HepG2 (cell line): ENCODE measurements around the gene CDK5RAP1. TPM values are rescaled to one million over a fixed set of nuclear protein-coding genes. Genes with fewer than 3 reads are reported as not detected.

Source experiments
- ERF ChIP-seq: IDR thresholded peaks from 2 replicates; pipeline ENCODE4 v1.6.1; 2018; ENCODE audit warnings: missing biosample characterization, missing genetic modification reagents
- FOSL1 ChIP-seq: sonication (generic); formaldehyde crosslinking; IDR thresholded peaks from 2 replicates; pipeline ENCODE4 v1.9.0; 2021; ENCODE audit warnings: missing genetic modification reagents, borderline replicate concordance
- JUN ChIP-seq: sonication (generic); formaldehyde crosslinking; IDR thresholded peaks from 2 replicates; pipeline ENCODE4 v1.4.0; 2020; ENCODE audit warnings: mild to moderate bottlenecking, missing genetic modification reagents
- POLR2AphosphoS5 ChIP-seq: IDR thresholded peaks from 2 replicates; pipeline ENCODE4 v1.6.1; 2012; ENCODE audit warnings: low read depth, low read length
- RCOR2 ChIP-seq: IDR thresholded peaks from 2 replicates; pipeline ENCODE4 v1.6.1; 2016; ENCODE audit warnings: missing biosample characterization, missing genetic modification reagents
- SAP130 ChIP-seq: IDR thresholded peaks from 2 replicates; pipeline ENCODE4 v1.6.1; 2016; ENCODE audit warnings: low read depth
- STAG1 ChIP-seq: sonication (generic); formaldehyde crosslinking; IDR thresholded peaks from 2 replicates; pipeline ENCODE4 v1.4.0; 2020; ENCODE audit warnings: missing genetic modification reagents
- ZFP41 ChIP-seq: sonication (generic); formaldehyde crosslinking; IDR thresholded peaks from 2 replicates; pipeline ENCODE4 v1.4.0; 2020; ENCODE audit warnings: mild to moderate bottlenecking, missing genetic modification reagents, borderline replicate concordance
- ZNF136 ChIP-seq: sonication (generic); formaldehyde crosslinking; IDR thresholded peaks from 2 replicates; pipeline ENCODE4 v1.8.1; 2022; ENCODE audit warnings: low read depth, mild to moderate bottlenecking, moderate library complexity, missing genetic modification reagents
- ZNF30 ChIP-seq: sonication (generic); formaldehyde crosslinking; IDR thresholded peaks from 2 replicates; pipeline ENCODE4 v1.5.0; 2020; ENCODE audit warnings: mild to moderate bottlenecking, missing genetic modification reagents
- ZNF44 ChIP-seq: sonication (generic); formaldehyde crosslinking; IDR thresholded peaks from 2 replicates; pipeline ENCODE4 v1.5.1; 2020; ENCODE audit warnings: mild to moderate bottlenecking, missing genetic modification reagents
- polyA plus RNA-seq, 8 experiments: library from polyadenylated mRNA; depleted of rRNA in 3 of 8; stranded (reverse) in 7 of 8; unstranded in 1 of 8; fragments of >200 nt; fragmentation: Illumina TruSeq in 4 of 8; extraction: Trizol in 4 of 8; gene quantifications; 2 replicates each; pipeline versions ENCODE4 v1.2.1 to v1.2.3, GENCODE V29; 2011 to 2016; ENCODE audit warnings: low read depth in 4 of 8, missing spikeins in 1 of 8, mixed read lengths in 1 of 8; ENCODE audit not compliant: insufficient read depth in 1 of 8
- total RNA-seq, 5 experiments: library from RNA; depleted of rRNA; stranded (reverse); fragments of >200 nt; fragmentation: Illumina TruSeq; extraction: Trizol; gene quantifications; 2 replicates each; pipeline ENCODE4 v1.2.3, GENCODE V29; 2016; ENCODE audit warnings: low read depth in 1 of 5
- TF ChIP-seq, protein P1 (sequence below), 2 experiments: sonication (generic) in 1 of 2; formaldehyde crosslinking in 1 of 2; IDR thresholded peaks; 2 replicates each; pipeline versions ENCODE4 v1.4.0 to v1.6.1; 2018 to 2020; ENCODE audit warnings: missing genetic modification reagents in 2 of 2, borderline replicate concordance in 1 of 2, low read depth in 1 of 2, mild to moderate bottlenecking in 1 of 2, missing biosample characterization in 1 of 2
- TF ChIP-seq, protein P2 (sequence below): IDR thresholded peaks from 2 replicates; pipeline ENCODE4 v1.4.0; 2020; ENCODE audit warnings: mild to moderate bottlenecking, missing genetic modification reagents
- TF ChIP-seq, protein P3 (sequence below): sonication (generic); formaldehyde crosslinking; conservative IDR thresholded peaks from 2 replicates; pipeline ENCODE4 v1.4.0; 2020; ENCODE audit warnings: missing genetic modification reagents
- TF ChIP-seq, protein P4 (sequence below): sonication (generic); IDR thresholded peaks from 2 replicates; pipeline ENCODE4 v1.6.1; 2016; ENCODE audit warnings: low read depth, borderline replicate concordance
- TF ChIP-seq, protein P5 (sequence below): IDR thresholded peaks from 2 replicates; pipeline ENCODE4 v1.6.1; 2016; ENCODE audit warnings: missing biosample characterization, missing genetic modification reagents, low read depth
- TF ChIP-seq, protein P6 (sequence below): sonication (generic); formaldehyde crosslinking; IDR thresholded peaks from 2 replicates; pipeline ENCODE4 v1.4.0; 2020; ENCODE audit warnings: mild to moderate bottlenecking, missing genetic modification reagents

The CDK5RAP1 gene
- total and polyA plus RNA-seq, 2 of the 13 experiments (the other 11 are each of a cell fraction or from before 2014, with no cell fraction given): 53.6 to 98.2 TPM

DNA sequence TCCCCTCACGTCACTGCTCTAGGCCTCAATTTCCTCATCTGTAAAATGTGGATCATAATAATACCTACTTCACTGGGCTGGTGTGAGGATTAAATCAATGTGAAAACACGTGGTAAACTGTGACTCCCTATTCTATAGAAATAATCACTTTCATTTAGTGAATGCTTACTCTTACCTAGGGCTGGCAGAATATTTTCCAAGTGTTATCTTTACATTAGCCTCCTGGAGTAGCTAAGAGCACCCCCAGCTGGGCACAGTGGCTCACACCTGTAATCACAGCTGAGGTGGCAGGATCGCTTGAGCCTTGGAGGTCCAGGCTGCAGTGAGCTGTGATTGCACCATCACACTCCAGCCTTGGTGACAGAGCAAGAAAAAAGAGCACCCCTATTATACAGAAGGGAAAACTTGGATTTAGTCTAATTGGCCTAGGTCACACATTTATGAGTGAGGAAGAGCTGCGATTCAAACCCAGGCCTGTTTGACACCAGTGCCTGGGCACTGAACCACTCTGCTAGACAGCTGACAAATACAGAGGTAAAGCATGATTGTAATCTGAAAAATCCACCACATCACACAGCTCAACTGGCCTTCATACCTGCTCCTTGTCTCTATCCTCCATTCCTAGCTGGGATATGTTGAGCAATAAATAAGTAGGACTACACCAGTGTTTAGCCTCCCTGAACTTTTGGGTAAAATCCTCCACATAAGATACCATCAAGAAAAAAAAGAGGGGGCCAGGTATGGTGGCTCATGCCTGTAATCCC lies 43.7 kb upstream of the CDK5RAP1 start (continued):
- TF ChIP-seq, protein P1, sequence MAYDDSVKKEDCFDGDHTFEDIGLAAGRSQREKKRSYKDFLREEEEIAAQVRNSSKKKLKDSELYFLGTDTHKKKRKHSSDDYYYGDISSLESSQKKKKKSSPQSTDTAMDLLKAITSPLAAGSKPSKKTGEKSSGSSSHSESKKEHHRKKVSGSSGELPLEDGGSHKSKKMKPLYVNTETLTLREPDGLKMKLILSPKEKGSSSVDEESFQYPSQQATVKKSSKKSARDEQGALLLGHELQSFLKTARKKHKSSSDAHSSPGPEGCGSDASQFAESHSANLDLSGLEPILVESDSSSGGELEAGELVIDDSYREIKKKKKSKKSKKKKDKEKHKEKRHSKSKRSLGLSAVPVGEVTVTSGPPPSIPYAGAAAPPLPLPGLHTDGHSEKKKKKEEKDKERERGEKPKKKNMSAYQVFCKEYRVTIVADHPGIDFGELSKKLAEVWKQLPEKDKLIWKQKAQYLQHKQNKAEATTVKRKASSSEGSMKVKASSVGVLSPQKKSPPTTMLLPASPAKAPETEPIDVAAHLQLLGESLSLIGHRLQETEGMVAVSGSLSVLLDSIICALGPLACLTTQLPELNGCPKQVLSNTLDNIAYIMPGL (CRISPR knock-in tag; IDR thresholded peaks at IDR 0.05; ENCODE audit: borderline replicate concordance in 1 of 2, low read depth in 1 of 2): 0 out of 4 replicates have a peak, but pooled peaks of 1 of the 2 experiments have one; percentile 42
- TF ChIP-seq, protein P2, sequence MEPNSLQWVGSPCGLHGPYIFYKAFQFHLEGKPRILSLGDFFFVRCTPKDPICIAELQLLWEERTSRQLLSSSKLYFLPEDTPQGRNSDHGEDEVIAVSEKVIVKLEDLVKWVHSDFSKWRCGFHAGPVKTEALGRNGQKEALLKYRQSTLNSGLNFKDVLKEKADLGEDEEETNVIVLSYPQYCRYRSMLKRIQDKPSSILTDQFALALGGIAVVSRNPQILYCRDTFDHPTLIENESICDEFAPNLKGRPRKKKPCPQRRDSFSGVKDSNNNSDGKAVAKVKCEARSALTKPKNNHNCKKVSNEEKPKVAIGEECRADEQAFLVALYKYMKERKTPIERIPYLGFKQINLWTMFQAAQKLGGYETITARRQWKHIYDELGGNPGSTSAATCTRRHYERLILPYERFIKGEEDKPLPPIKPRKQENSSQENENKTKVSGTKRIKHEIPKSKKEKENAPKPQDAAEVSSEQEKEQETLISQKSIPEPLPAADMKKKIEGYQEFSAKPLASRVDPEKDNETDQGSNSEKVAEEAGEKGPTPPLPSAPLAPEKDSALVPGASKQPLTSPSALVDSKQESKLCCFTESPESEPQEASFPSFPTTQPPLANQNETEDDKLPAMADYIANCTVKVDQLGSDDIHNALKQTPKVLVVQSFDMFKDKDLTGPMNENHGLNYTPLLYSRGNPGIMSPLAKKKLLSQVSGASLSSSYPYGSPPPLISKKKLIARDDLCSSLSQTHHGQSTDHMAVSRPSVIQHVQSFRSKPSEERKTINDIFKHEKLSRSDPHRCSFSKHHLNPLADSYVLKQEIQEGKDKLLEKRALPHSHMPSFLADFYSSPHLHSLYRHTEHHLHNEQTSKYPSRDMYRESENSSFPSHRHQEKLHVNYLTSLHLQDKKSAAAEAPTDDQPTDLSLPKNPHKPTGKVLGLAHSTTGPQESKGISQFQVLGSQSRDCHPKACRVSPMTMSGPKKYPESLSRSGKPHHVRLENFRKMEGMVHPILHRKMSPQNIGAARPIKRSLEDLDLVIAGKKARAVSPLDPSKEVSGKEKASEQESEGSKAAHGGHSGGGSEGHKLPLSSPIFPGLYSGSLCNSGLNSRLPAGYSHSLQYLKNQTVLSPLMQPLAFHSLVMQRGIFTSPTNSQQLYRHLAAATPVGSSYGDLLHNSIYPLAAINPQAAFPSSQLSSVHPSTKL: peak; percentile 44; the same call in 1 of the 2 replicates
- TF ChIP-seq JUN (CRISPR knock-in tag) (no peak), RCOR2 (CRISPR knock-in tag) (no peak), FOSL1 (0 out of 2 replicates have a peak, but pooled peaks have one; percentile 10), ZNF44 (CRISPR knock-in tag) (no peak), ZNF30 (CRISPR knock-in tag) (no peak), SAP130 (peak; percentile 73), ERF (no peak; the same call in 1 of the 2 replicates), STAG1 (CRISPR knock-in tag) (peak; percentile 80), ZNF136 (CRISPR knock-in tag) (no peak), POLR2AphosphoS5 (no peak), ZFP41 (no peak)
- TF ChIP-seq, protein P3, sequence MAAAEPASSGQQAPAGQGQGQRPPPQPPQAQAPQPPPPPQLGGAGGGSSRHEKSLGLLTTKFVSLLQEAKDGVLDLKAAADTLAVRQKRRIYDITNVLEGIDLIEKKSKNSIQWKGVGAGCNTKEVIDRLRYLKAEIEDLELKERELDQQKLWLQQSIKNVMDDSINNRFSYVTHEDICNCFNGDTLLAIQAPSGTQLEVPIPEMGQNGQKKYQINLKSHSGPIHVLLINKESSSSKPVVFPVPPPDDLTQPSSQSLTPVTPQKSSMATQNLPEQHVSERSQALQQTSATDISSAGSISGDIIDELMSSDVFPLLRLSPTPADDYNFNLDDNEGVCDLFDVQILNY (CRISPR knock-in tag): no peak
- TF ChIP-seq, protein P4, sequence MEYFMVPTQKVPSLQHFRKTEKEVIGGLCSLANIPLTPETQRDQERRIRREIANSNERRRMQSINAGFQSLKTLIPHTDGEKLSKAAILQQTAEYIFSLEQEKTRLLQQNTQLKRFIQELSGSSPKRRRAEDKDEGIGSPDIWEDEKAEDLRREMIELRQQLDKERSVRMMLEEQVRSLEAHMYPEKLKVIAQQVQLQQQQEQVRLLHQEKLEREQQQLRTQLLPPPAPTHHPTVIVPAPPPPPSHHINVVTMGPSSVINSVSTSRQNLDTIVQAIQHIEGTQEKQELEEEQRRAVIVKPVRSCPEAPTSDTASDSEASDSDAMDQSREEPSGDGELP: peak; percentile 82
- TF ChIP-seq, protein P5, sequence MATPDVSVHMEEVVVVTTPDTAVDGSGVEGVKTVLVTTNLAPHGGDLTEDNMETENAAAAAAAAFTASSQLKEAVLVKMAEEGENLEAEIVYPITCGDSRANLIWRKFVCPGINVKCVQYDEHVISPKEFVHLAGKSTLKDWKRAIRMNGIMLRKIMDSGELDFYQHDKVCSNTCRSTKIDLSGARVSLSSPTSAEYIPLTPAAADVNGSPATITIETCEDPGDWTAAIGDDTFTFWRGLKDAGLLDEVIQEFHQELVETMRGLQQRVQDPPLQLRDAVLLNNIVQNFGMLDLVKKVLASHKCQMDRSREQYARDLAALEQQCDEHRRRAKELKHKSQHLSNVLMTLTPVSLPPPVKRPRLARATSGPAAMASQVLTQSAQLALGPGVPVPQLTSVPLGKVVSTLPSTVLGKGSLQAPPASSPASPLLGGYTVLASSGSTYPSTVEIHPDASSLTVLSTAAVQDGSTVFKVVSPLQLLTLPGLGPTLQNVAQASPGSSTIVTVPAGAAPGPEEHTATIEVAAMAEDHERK (CRISPR knock-in tag): no peak
- TF ChIP-seq, protein P6, sequence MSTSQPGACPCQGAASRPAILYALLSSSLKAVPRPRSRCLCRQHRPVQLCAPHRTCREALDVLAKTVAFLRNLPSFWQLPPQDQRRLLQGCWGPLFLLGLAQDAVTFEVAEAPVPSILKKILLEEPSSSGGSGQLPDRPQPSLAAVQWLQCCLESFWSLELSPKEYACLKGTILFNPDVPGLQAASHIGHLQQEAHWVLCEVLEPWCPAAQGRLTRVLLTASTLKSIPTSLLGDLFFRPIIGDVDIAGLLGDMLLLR: no peak
